GM18508 (cell line): ENCODE measurements around the gene CRTC2.
A peak's percentile ranks its signal among the peaks of the same experiment; 100 is the strongest.
"Not testable (repeated sequence)": the region's sequence is repeated elsewhere in the genome, so short reads cannot be mapped to it uniquely, and the experiment has no call there.

Experiments
- ATAC-seq: cut with Tn5 transposase; IDR thresholded peaks from one replicate; pipeline ENCODE4 v1.9.1; 2021; ENCODE audit warnings: moderate number of reproducible peaks; ENCODE audit not compliant: insufficient read depth, unreplicated experiment

The CRTC2 gene

DNA sequence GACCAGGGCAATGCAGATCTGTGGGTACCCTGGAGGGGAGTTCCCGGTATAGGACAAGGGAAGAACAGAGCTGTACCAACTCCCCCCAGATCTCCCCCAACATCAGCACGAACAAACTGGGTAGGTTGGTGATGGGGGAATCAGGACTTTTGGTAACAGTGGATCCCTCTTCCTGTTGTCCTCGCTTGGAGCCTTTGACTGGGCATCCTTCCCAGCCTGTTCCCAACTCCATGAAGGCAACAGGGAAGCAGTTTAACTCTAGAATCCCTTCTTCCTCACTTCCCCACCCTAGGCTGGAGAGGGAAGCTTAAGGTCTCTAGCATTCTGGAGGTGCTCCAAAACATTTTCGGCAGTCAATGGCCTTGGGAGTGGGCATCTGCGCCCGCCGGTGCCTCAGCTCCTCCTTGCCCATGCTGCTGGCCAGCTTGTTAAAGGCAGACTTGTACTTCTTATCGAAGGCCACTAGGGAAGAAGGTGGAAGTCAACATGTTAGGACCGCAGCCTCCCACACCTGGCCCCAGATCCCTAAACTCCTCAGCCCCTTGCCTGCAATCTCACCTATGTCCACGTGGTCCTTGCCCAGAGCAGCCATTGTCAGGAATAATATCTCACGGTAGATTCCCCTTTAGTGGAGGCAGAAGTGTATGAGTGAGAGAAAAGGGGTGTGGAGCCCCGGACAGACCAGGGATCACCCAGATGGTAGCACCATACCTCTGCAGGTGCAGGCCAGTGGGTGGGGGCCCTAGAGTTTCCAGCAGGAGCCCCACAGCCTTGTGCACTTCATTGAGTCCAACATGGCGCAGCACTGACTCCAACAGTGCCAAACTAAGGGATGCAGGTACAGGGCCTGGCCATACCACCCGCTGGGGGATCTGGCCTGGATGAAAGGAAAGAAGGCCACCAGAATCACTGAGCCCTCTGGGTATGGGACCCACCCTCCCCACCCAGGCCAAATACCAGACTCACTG lies 28.1 kb downstream of the CRTC2 start:
- no peak for ATAC-seq

DNA sequence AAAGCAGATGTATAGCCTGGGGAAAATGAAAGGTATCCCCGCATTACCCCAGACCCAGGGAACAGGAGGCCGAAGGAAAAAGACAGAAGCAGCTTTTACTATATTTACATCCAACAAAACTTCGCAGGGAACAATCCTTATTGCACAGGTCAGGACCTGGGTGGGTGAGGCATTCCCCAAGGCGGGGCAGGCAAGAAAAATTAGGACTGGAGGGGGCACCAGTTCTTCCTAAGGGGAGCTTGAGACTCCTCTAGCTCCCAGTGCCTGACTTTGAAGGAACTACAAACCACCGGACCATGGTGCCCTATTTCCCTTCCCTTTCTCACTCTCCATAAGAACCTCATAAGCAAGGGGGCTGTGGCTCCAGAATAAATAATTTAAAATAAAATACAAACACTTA lies 29.0 kb downstream of the CRTC2 start:
- no peak for ATAC-seq

DNA sequence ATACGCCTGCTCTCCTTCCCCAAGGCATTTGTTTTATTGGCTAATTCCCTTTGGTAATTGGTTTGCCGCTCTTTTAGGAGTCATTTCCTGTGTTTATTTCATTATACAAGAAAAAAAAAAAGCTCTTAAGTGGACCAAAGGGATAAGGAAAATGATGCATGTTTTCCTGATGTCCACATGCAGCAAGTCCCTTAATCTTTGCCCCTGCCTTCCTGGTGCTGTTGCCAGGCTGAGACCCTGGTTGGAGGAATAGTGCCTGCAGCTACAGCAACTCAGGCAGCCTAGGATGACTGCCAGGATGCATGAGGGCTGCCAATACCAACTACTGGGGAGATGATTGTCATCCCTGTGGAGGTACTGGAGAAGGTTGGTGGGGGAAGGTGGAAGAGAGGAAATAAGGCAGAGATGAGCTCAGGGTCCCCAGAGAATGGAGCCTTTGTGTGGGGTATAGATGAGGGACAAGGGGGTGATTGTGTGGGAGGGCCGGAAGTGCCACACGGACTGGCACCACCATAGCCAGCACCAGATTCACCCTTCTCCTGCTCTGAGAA lies 29.5 kb downstream of the CRTC2 start:
- no peak for ATAC-seq

DNA sequence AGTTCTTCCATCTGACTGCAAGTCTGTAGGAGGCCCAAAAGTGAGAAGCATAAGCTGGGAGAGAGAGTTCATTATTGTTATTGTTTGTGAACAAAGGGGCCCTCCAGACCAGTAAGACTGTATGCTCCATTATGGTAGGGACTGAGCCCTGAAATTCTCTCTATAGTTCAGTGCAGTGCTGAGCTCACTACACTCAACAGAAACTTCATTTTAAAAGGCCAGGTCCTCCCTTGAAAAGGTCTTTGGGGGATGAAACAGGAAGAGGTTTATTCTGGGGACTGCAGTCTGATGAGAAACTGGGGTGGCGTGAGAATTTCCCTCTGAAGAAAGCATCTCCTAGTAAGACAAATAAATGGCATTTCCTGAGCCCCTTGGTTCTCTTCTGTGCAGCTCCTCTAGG lies 30.2 kb downstream of the CRTC2 start:
- no peak for ATAC-seq

- no peak for ATAC-seq
Measured at GRCh38 chr1:153926405-153926804, 32.0 kb downstream of the CRTC2 start.

GRCh38 chr1:153922972-153923925 lies 35.2 kb downstream of the CRTC2 start, which contains the start of gene GATAD2B:
Gene GATAD2B, minus strand, starts transcription at chr1:153922972. Its CDS starts 94,625 bp downstream, at chr1:153828347.
- peak; percentile 76 for ATAC-seq

GRCh38 chr1:153922076-153922971 lies 36.1 kb downstream of the CRTC2 start:
- ATAC-seq, result peak; percentile 7

DNA sequence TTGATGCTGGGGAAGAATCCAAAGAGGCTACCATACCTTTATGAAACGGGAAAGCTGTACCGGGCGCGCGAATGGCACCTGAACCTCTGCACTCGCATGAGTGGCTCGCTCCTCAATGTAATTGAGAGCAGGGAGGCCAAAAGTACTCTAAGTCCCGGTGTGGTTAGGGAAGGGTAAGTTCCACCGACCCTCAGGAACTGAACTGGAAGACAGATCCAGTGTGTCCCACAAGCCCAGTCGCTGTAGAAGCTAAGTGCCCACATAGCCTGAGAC lies 36.7 kb downstream of the CRTC2 start:
- ATAC-seq, result no peak

GRCh38 chr1:153921080-153921802 lies 37.2 kb downstream of the CRTC2 start:
- no peak for ATAC-seq

GRCh38 chr1:153919876-153920852 lies 38.2 kb downstream of the CRTC2 start:
- no peak for ATAC-seq

DNA sequence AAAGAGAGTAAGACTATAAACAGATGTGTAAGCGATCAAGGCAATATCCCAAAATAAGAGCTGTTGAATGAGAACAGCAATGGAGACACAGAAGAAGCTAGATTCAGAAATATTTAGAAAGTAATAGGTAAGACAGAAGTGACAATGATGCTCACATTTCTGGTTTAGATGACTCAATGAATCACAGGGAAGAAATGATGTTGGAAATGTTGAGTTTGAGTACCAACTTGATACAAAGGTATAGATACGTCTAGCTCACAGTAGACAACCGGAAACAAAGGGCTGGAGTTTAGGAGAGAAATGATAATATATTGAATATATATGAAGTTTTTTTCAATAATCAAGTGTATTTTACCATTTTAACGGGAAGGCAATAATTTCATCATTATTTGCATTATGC lies 42.1 kb downstream of the CRTC2 start:
- no peak for ATAC-seq

DNA sequence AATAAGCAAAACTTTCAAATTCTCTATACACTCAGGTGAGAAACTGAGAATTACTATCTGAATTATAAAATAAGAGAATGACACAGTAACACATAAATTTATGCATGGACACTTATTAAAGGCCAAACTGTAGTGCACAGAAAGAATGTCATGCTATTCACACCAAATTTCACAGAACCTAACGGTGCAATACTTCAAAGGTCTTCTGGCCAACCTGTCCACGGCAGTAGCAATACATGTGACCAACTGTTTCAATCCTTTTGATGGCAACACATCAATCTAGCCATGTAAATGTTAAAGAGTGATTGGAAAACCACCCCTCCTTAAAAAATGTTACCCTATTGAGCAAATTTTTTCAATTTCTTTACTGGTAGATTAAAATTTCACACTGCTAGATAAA lies 46.1 kb downstream of the CRTC2 start:
- no peak for ATAC-seq

- ATAC-seq, result not testable (repeated sequence)
Measured at GRCh38 chr1:153910560-153910959, 47.9 kb downstream of the CRTC2 start.

DNA sequence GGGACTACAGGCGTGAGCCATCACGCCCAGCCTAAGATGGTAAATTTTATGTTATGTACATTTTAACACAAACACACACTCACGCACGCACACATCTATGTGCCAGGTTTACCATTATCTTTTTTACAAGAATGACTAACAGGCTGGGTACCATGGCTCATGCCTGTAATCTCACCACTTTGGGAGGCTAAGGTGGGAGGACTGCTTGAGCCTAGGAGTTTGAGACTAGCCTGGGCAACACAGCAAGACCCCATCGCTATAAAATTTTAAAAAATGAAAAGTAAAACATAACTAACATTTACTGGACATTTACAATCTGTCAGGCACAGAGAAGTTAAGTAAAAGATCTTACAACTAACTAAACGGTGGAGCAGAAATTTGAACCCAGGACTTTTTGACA lies 50.3 kb downstream of the CRTC2 start:
- ATAC-seq, result no peak

DNA sequence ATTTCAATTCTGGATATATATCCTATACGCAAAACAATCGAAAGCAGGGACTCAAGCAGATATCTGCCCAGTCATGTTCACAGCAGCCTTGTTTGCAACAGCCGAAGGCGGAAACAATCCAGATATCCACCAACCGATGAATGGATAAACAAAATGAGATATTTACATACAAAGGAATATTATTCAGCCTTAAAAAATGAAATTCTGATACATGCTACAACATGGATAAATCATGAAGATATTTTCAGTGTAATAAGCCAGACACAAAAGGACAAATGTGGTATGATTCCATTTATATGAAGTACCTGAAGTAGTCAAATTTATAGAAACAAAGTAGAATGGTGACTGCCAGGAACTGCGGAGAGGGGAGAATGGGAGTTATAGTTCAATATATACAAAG lies 51.3 kb downstream of the CRTC2 start:
- no peak for ATAC-seq

GRCh38 chr1:153906396-153906795 lies 52.0 kb downstream of the CRTC2 start:
- no peak for ATAC-seq

- not testable (repeated sequence) for ATAC-seq
Measured at GRCh38 chr1:153905908-153906307, 52.5 kb downstream of the CRTC2 start.

DNA sequence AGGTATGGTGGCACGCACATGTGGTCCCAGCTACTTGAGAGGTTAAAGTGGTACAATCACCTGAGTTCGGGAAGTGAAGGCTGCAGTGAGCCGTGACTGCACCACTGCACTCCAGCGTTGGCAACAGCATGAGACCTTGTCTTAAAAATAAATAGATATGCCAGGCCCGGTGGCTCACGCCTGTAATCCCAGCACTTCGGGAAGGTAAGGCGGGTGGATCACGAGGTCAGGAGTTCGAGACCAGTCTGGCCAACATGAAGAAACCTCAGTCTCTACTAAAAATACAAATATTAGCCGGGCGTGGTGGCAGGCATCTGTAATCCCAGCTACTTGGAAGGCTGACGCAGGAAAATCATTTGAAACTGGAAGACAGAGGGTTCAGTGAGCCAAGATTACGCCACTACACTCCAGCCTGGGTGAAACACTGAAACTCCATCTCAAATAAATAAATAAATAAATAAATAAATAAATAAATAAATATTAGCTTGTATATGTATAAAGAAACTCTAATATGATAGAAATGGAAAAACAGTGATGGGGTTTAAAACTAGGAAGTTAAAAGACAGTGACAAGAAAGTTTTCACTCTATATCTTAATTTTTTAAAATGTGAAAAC lies 54.5 kb downstream of the CRTC2 start:
- no peak for ATAC-seq
